GM20000 (cell line): ENCODE measurements around the gene MYD88.
A peak's percentile ranks its signal among the peaks of the same experiment; 100 is the strongest.

Experiments used
- DNase-seq: peaks from one replicate; pipeline ENCODE4 v3.0.0; 2012; ENCODE audit warnings: low spot score
- CTCF ChIP-seq: IDR thresholded peaks from 2 replicates; pipeline ENCODE4 v1.5.1; 2012; ENCODE audit warnings: mild to moderate bottlenecking, control low read depth; ENCODE audit errors: extremely low read depth, missing control alignments

MYD88 gene

DNA sequence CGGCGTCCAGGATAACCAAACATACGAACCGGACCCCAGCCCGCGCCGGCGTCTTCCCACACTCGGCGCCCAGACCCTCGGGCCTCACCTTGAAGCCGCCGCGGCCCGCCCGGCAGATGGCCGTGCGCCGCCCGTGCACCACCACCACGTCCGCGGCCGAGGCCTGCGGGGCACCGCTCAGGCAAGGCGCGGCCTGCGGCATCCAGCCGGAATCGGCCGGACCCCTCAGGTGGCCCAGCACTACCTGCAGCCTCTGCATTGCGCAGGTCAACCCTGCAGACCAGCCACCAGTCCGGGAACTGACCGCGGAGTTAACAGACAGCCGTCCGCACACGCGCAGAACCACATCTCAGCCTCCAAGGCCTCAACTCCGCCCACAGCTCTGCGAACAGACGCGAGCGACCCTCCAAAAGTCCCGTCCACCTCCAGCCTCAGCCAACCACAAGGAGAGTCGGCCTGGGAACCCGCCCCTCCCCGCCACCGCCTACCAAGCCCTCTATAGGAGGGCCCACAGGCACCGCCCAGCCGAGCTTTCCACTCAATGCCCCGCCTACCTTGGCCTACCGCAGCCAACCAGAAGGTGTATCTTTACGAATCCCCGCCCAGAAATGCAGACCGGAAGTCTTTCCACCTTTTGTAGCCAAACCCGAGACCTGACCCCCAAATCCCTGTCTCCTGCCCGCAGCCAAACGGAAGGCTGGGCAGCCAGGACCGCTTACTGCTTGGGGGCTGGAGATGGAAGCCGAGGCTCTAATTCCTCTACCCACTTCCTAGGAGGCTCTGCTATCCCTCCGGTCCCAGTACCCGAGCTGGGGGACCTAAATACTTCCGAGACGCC is 1.5 kb upstream of the MYD88 start, which contains the start of gene ACAA1:
Gene ACAA1, minus strand, starts transcription at position 351 of the 838 bp plus-strand sequence. Its CDS starts 92 bp downstream, at position 259.
- peak; percentile 98 for DNase-seq
- TF ChIP-seq CTCF: no peak

GRCh38 chr3:38137615-38138348 is 679 bp upstream of the MYD88 start:
- DNase-seq: peak; percentile 48

GRCh38 chr3:38139191-38139590 is 730 bp downstream of the MYD88 start:
- DNase-seq: no peak
- TF ChIP-seq CTCF: no peak

More at GRCh38 chr3:38137615-38138348, 679 bp upstream of the MYD88 start:
- no peak for TF ChIP-seq CTCF

- no peak for DNase-seq
- TF ChIP-seq CTCF: no peak
These were observed 1.2 kb downstream of the MYD88 start for GRCh38 chr3:38139652-38140051.

DNA sequence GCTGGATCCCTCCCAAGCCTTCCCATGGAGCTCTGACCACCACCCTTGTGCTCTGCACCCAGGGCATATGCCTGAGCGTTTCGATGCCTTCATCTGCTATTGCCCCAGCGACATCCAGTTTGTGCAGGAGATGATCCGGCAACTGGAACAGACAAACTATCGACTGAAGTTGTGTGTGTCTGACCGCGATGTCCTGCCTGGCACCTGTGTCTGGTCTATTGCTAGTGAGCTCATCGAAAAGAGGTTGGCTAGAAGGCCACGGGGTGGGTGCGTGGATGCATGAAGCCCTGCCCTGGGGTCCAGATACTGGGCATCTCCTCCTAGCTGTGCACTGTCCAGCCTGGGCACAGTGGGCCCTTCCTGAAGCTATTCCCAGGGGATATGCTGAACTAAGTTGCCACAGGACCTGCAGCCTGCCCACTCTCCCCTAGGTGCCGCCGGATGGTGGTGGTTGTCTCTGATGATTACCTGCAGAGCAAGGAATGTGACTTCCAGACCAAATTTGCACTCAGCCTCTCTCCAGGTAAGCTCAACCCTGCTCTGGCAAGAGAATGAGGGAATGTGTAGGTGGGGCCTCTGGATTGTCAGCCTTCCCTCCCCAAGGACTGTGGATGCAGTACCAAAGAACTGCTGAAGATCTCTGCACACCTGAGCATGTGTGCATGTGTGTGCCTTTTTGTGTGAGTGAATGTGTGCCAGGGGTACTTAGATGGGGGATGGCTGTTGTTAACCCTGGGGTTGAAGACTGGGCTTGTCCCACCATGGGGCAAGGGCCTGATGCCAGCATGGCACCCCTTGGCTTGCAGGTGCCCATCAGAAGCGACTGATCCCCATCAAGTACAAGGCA is 2.1 kb downstream of the MYD88 start:
- no peak for DNase-seq
- no peak for TF ChIP-seq CTCF

- no peak for DNase-seq
- TF ChIP-seq CTCF: no peak
These were observed 2.9 kb downstream of the MYD88 start for GRCh38 chr3:38141173-38141951.
